ENCODE measurements around the gene DCDC1.

DNA sequence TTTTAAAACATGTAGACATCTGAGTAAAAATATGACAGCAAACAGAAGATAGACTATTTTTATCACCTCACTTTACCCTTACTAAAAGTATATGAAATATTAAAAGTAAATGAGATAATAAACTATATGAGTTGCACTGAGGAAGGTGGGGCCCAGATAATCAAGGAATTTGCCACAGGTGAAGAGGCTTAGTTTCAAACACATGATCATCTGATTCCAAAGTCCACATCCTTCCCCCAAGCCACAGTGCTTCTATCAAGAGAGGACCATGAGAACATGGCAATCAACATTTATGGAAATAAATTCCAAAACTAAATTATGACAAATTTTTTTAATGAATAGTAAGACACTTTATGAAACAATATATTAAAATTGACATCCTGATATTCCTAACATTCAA is 384.0 kb downstream of the DCDC1 start:
- TF ChIP-seq, protein P1, sequence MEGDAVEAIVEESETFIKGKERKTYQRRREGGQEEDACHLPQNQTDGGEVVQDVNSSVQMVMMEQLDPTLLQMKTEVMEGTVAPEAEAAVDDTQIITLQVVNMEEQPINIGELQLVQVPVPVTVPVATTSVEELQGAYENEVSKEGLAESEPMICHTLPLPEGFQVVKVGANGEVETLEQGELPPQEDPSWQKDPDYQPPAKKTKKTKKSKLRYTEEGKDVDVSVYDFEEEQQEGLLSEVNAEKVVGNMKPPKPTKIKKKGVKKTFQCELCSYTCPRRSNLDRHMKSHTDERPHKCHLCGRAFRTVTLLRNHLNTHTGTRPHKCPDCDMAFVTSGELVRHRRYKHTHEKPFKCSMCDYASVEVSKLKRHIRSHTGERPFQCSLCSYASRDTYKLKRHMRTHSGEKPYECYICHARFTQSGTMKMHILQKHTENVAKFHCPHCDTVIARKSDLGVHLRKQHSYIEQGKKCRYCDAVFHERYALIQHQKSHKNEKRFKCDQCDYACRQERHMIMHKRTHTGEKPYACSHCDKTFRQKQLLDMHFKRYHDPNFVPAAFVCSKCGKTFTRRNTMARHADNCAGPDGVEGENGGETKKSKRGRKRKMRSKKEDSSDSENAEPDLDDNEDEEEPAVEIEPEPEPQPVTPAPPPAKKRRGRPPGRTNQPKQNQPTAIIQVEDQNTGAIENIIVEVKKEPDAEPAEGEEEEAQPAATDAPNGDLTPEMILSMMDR (conservative IDR thresholded peaks at IDR 0.05; ENCODE audit: low read depth, low read length), result no peak
- TF ChIP-seq EZH2 (IDR thresholded peaks at IDR 0.05; ENCODE audit: borderline replicate concordance, low read depth, low read length, poor library complexity, severe bottlenecking), result no peak

Data from A673 (cell line).